ENCODE results near the gene ZBTB16. TPM values are rescaled to one million over a fixed set of nuclear protein-coding genes. Genes with fewer than 3 reads are reported as not detected.

Gene ZBTB16
- total and polyA plus RNA-seq, 11 donors = 15.3 to 130 (median 62.8) TPM

DNA sequence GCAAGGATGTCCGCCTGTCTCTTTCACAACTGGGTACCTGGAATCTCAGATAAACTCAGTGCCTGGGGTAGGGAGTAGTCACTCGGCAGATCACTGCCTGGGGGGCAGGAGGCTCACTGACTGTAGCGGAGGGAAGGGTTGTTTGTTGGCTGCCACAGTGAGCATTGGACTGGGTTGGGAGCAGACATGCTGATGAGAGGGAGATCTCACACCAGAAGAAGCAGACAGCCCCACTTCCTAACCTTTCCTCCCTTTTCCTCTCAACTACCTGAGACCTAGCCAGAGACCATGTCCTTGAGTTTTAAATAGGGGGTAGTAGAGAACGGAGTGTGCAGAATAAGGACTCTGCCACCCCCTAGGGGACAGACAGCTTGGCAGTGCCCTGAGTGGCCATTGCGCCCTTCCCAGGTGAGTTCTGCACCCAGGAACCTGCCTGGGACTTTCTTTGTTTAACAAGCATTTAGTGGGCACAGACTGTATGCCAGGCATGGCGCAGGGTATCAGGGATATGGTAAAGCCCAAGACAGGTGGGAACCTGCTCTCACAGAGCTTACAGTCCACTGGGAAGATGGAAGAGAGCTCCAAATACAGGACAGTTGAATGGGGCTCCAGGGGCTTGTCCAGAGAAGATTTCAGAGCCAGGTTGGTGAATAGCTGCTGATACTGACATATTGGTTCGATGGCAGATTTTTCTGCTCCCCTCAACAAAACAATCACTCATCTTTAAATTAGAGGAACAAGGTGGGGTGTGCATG is 121.0 kb downstream of the ZBTB16 start:
- 58 to 64% (median 61%) methylated on average over 6 to 7 of the region's 7 CpGs for WGBS, 4 donors
- intact Hi-C loops (cut with DNase I) = loop anchor here (1.0 to 5.0 kb wide), 12 partner anchors 15 to 144 kb away; partner anchors contain the start of gene ZBTB16 (in 6 of the 10)
- Histone ChIP-seq H3K4me3 (peak overlapping the region in 8 of 12 donors; percentile 8 to 38 (median 28)), H3K27me3 (no peaks in the 10 kb centered on the region), H3K27ac (peak overlapping the region; percentile 80 to 100 (median 96)), H3K4me1 (peaks cover 40 to 96% (median 80%) of the 10 kb centered on the region in 12 donors), H3K9me3 (no peaks in the 10 kb centered on the region), H3K36me3 (peaks cover 0 to 6% (median 0%) of the 10 kb centered on the region in 9 donors)
- ATAC-seq (peak; percentile 29 to 76 (median 60)), DNase-seq (peak in 4 of 5 donors; percentile 59 to 71 (median 70))
- TF ChIP-seq POLR2A (IDR thresholded peaks at IDR 0.05) = no peak
- TF ChIP-seq, protein P1, sequence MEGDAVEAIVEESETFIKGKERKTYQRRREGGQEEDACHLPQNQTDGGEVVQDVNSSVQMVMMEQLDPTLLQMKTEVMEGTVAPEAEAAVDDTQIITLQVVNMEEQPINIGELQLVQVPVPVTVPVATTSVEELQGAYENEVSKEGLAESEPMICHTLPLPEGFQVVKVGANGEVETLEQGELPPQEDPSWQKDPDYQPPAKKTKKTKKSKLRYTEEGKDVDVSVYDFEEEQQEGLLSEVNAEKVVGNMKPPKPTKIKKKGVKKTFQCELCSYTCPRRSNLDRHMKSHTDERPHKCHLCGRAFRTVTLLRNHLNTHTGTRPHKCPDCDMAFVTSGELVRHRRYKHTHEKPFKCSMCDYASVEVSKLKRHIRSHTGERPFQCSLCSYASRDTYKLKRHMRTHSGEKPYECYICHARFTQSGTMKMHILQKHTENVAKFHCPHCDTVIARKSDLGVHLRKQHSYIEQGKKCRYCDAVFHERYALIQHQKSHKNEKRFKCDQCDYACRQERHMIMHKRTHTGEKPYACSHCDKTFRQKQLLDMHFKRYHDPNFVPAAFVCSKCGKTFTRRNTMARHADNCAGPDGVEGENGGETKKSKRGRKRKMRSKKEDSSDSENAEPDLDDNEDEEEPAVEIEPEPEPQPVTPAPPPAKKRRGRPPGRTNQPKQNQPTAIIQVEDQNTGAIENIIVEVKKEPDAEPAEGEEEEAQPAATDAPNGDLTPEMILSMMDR (IDR thresholded peaks at IDR 0.05) = peak; percentile 52 to 82 (median 68)

DNA sequence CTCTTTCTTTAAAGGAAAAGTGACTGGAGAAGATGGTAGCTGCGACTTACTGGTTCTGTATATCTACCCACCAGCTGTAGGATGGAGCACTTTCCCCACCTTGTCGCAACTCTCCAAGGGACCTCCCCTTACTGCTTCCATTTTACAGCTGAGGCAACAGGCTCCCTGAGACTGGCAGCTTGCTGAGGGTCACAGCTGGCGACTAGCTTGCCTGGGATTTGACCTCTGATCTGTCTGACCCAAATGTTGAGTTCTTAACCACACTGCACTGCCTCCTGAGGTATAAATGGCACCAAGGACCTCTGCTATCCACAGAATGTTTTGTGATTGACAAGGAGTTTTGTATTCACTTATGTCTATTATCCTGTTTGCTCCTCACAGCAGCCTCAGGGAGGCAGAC is 121.7 kb downstream of the ZBTB16 start:
- no peaks in the 10 kb centered on the region for H3K27me3 ChIP-seq
- WGBS, 4 donors = 95 to 96% (median 96%) methylated on average over 3 of the region's 3 CpGs
- H3K27ac ChIP-seq = peak overlapping the region in 11 of 12 donors; percentile 15 to 100 (median 96)
- intact Hi-C loops (cut with DNase I) = loop anchor here in 9 of 10 donors (2.0 to 5.0 kb wide), 9 partner anchors 71 to 144 kb away; partner anchors contain the start of gene ZBTB16 (in 4 of the 9)
- H3K36me3 ChIP-seq = peaks cover 0 to 6% (median 0%) of the 10 kb centered on the region in 9 donors
- TF ChIP-seq POLR2A (IDR thresholded peaks at IDR 0.05) = no peak
- TF ChIP-seq, protein P1 (IDR thresholded peaks at IDR 0.05) = no peak
- H3K4me3 ChIP-seq = no peak overlapping the region
- H3K9me3 ChIP-seq = no peaks in the 10 kb centered on the region
- ATAC-seq (no peak), DNase-seq (no peak)
- H3K4me1 ChIP-seq = peaks cover 40 to 96% (median 74%) of the 10 kb centered on the region in 12 donors

DNA sequence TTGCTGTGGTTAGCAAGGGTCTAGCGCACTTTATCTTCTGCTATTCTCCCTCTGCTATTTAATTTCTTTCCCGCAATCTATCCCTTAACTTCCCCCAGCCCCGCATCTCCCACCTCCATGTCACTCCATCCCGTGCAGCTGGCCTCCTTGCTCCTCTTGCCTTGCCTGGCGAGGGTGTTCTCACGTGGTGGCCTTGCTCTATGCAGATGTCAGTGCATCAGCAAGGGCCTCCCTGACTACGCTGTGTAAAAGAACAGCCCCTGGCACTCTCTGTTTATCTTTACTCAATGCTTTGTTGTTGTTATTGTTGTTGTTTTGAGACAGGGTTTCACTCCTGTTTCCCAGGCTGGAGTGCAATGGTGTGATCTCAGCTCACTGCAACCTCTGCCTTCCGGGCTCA is 122.2 kb downstream of the ZBTB16 start:
- TF ChIP-seq, protein P1 (IDR thresholded peaks at IDR 0.05) = no peak
- TF ChIP-seq POLR2A (IDR thresholded peaks at IDR 0.05) = no peak
- intact Hi-C loops (cut with DNase I) = loop anchor here in 9 of 10 donors (2.0 to 5.0 kb wide), 10 partner anchors 15 to 145 kb away; partner anchors contain the start of gene ZBTB16 (in 4 of the 9)
- no peak for ATAC-seq
- Histone ChIP-seq H3K27ac (peak overlapping the region in 11 of 12 donors; percentile 15 to 100 (median 96)), H3K36me3 (peaks cover 0 to 10% (median 0%) of the 10 kb centered on the region in 9 donors), H3K9me3 (no peaks in the 10 kb centered on the region), H3K27me3 (no peaks in the 10 kb centered on the region), H3K4me1 (peaks cover 35 to 95% (median 69%) of the 10 kb centered on the region in 12 donors), H3K4me3 (no peak overlapping the region)
- DNase-seq = no peak
- 79 to 88% (median 80%) methylated on average over 8 of the region's 8 CpGs for WGBS, 4 donors

DNA sequence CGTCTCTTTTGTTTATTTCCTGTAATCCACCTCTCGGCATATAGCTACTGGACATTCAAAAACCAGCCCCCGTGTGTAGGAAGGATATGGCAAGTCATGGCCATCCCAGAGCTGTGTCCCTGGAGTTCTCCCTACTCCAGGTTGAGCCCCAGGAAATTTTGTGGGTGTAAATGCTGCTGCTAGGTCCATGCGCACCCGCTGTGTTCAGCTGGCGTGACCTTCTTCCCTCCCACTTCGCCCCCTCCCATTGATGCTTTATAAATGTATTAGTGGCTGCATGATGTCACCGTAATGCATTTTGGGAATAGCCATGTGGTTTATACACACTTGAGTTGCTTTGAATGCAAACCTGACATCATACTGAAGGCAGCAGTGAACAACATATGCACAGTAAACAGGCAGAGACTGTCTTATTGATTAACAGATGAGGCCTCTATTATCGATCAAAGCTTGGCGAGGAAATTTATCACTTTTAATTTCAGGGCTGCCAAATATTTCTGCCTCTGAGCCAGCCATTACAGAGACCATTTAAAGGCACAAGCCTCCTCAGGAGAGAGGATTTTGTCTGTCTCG is 123.0 kb downstream of the ZBTB16 start:
- DNase-seq (no peak), ATAC-seq (no peak)
- H3K36me3 ChIP-seq = peaks cover 0 to 18% (median 8%) of the 10 kb centered on the region in 9 donors
- 72 to 78% (median 73%) methylated on average over 11 of the region's 11 CpGs for WGBS, 4 donors
- no peaks in the 10 kb centered on the region for H3K9me3 ChIP-seq
- no peak overlapping the region for H3K4me3 ChIP-seq
- peak overlapping the region; percentile 15 to 100 (median 95) for H3K27ac ChIP-seq
- no peak for TF ChIP-seq POLR2A (IDR thresholded peaks at IDR 0.05)
- TF ChIP-seq, protein P1 (IDR thresholded peaks at IDR 0.05) = no peak
- no peaks in the 10 kb centered on the region for H3K27me3 ChIP-seq
- H3K4me1 ChIP-seq = peaks cover 28 to 92% (median 61%) of the 10 kb centered on the region in 12 donors
- intact Hi-C loops (cut with DNase I) = loop anchor here in 9 of 10 donors (2.0 to 5.0 kb wide), 8 partner anchors 14 to 145 kb away; partner anchors contain the start of gene ZBTB16 (in 2 of the 9)

Measured in heart left ventricle (tissue), 16 donors.